ENCODE data around the gene STIMATE.

GRCh38 chr3:52816199-52816598 lies 81.1 kb downstream of the STIMATE start:
- TF ChIP-seq POLR2A (IDR thresholded peaks at IDR 0.05) (no peak), CTCF (IDR thresholded peaks at IDR 0.05) (no peak)
